ENCODE results near the gene TMEM14A.

GRCh38 chr6:52736145-52736544, 65.2 kb downstream of the TMEM14A start:
- TF ChIP-seq, protein P1, sequence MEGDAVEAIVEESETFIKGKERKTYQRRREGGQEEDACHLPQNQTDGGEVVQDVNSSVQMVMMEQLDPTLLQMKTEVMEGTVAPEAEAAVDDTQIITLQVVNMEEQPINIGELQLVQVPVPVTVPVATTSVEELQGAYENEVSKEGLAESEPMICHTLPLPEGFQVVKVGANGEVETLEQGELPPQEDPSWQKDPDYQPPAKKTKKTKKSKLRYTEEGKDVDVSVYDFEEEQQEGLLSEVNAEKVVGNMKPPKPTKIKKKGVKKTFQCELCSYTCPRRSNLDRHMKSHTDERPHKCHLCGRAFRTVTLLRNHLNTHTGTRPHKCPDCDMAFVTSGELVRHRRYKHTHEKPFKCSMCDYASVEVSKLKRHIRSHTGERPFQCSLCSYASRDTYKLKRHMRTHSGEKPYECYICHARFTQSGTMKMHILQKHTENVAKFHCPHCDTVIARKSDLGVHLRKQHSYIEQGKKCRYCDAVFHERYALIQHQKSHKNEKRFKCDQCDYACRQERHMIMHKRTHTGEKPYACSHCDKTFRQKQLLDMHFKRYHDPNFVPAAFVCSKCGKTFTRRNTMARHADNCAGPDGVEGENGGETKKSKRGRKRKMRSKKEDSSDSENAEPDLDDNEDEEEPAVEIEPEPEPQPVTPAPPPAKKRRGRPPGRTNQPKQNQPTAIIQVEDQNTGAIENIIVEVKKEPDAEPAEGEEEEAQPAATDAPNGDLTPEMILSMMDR (IDR thresholded peaks at IDR 0.05; ENCODE audit: low read length) = no peak
- TF ChIP-seq EZH2 (IDR thresholded peaks at IDR 0.05; ENCODE audit: borderline replicate concordance, low read length) = no peak
